Astrocyte (in vitro differentiated cells and primary cell): ENCODE data around the gene CD48. TPM values are rescaled to one million over a fixed set of nuclear protein-coding genes. Genes with fewer than 3 reads are reported as not detected.

ENCODE experiments used
- DNase-seq: peaks from one replicate; pipeline ENCODE4 v3.0.0-alpha.2; 2010; ENCODE audit warnings: low read depth
- FAIRE-seq: peaks from 2 replicates; lab custom pipeline; 2011; peaks lifted over from hg19 to GRCh38; lab: Jason Lieb, UNC
- H2AFZ ChIP-seq: 2 replicates; pipeline ENCODE4 v1.6.0; 2012; ENCODE audit warnings: low read depth, low read length, inconsistent platforms
- H3K27ac ChIP-seq: 2 replicates; pipeline ENCODE4 v1.5.1; 2011; ENCODE audit warnings: low read depth, low read length, inconsistent platforms
- H3K27me3 ChIP-seq: 2 replicates; pipeline ENCODE4 v1.6.0; 2011; ENCODE audit warnings: low read length, inconsistent platforms; ENCODE audit not compliant: insufficient read depth
- H3K36me3 ChIP-seq: 2 replicates; pipeline ENCODE4 v1.5.1; 2011; ENCODE audit warnings: low read length, inconsistent platforms; ENCODE audit not compliant: insufficient read depth
- H3K4me1 ChIP-seq: 2 replicates; pipeline ENCODE4 v1.5.1; 2011; ENCODE audit warnings: low read length, inconsistent platforms; ENCODE audit not compliant: insufficient read depth
- H3K4me2 ChIP-seq: 2 replicates; pipeline ENCODE4 v1.6.0; 2012; ENCODE audit warnings: low read length, inconsistent platforms
- H3K4me3 ChIP-seq: 2 replicates; pipeline ENCODE4 v1.5.1; 2011; ENCODE audit warnings: low read depth, mild to moderate bottlenecking, low read length, inconsistent platforms; ENCODE audit not compliant: insufficient read depth
- H3K79me2 ChIP-seq: 2 replicates; pipeline ENCODE4 v1.6.0; 2012; ENCODE audit warnings: mild to moderate bottlenecking, low read length, inconsistent platforms; ENCODE audit not compliant: insufficient read depth
- H3K9ac ChIP-seq: 2 replicates; pipeline ENCODE4 v1.6.0; 2012; ENCODE audit warnings: mild to moderate bottlenecking, low read length, inconsistent platforms
- H3K9me3 ChIP-seq: 2 replicates; pipeline ENCODE4 v1.5.1; 2012; ENCODE audit warnings: low read depth, mild to moderate bottlenecking, low read length, inconsistent platforms; ENCODE audit not compliant: insufficient read depth
- H4K20me1 ChIP-seq: 2 replicates; pipeline ENCODE4 v1.6.0; 2012; ENCODE audit warnings: low read length, inconsistent platforms; ENCODE audit not compliant: insufficient read depth
- H3K27ac Mint-ChIP-seq: one replicate; pipeline ENCODE4 v1.8.0; 2021; ENCODE audit warnings: mild to moderate bottlenecking, mixed read lengths; ENCODE audit not compliant: unreplicated experiment
- H3K27me3 Mint-ChIP-seq: one replicate; pipeline ENCODE4 v1.8.0; 2021; ENCODE audit warnings: low read depth, mixed read lengths; ENCODE audit not compliant: unreplicated experiment
- H3K36me3 Mint-ChIP-seq: one replicate; pipeline ENCODE4 v1.8.0; 2021; ENCODE audit warnings: low read depth, mixed read lengths; ENCODE audit not compliant: unreplicated experiment
- H3K4me1 Mint-ChIP-seq: one replicate; pipeline ENCODE4 v1.8.0; 2021; ENCODE audit warnings: low read depth, mixed read lengths; ENCODE audit not compliant: unreplicated experiment
- H3K4me3 Mint-ChIP-seq: one replicate; pipeline ENCODE4 v1.8.0; 2021; ENCODE audit warnings: mild to moderate bottlenecking, moderate library complexity, mixed read lengths; ENCODE audit not compliant: unreplicated experiment
- H3K9me3 Mint-ChIP-seq: one replicate; pipeline ENCODE4 v1.8.0; 2021; ENCODE audit warnings: mild to moderate bottlenecking, mixed read lengths; ENCODE audit not compliant: unreplicated experiment
- EZH2 ChIP-seq: IDR thresholded peaks from 2 replicates; pipeline ENCODE4 v1.6.1; 2012; ENCODE audit warnings: mild to moderate bottlenecking, low read length, inconsistent platforms; ENCODE audit not compliant: insufficient read depth
- total RNA-seq: library from RNA; stranded (reverse); gene quantifications from 2 replicates; pipeline ENCODE4 v1.2.1, GENCODE V29; 2021
- TF ChIP-seq, protein P1 (sequence below): IDR thresholded peaks from 2 replicates; pipeline ENCODE4 v1.5.1; 2011; ENCODE audit warnings: low read depth, mild to moderate bottlenecking, inconsistent platforms, low read length, moderate library complexity; ENCODE audit not compliant: insufficient read depth

The CD48 gene
- total RNA-seq, 1 donor from 2014 or later, result not detected

DNA sequence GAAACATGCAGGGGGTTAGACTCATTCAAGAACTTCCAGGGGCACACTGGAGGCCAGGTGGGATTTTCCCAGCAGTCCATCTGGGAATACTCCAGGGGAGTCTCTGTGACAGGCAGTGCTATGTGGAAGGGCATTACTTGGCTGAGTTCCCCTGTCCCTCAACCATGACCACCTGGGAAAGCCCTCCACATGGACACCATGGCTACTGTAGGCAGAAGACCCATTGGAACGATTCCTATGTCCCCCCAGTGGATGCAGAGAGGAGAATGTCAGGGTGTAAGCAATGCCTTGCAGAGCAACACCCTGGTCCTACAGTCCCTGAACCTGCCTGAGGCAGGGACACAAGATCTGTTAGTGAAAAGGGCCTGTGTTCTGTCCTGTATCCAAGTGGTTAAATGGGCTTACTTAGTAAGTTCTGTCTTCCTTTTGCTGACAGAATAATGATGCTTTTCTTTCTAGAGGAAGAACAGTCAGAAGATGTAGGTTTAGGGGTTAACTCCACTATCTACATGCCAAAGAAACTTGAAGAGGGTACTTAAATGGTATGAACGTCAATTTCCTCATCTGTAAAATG, 78.2 kb downstream of the CD48 start:
- Histone ChIP-seq H3K27me3 (no peaks in the 10 kb centered on the region), H3K9ac (no peak overlapping the region), H3K4me1 (no peaks in the 10 kb centered on the region), H2AFZ (no peak overlapping the region), H3K79me2 (no peaks in the 10 kb centered on the region), H3K36me3 (no peaks in the 10 kb centered on the region), H4K20me1 (no peaks in the 10 kb centered on the region), H3K4me3 (no peak overlapping the region), H3K9me3 (no peaks in the 10 kb centered on the region), H3K4me2 (no peak overlapping the region), H3K27ac (no peak overlapping the region)
- H3K9me3 Mint-ChIP-seq, result peaks cover 2% of the 10 kb centered on the region
- FAIRE-seq (no peak), DNase-seq (no peak)
- H3K36me3 Mint-ChIP-seq, result no peaks in the 10 kb centered on the region
- no peaks in the 10 kb centered on the region for H3K27me3 Mint-ChIP-seq
- H3K4me3 Mint-ChIP-seq, result no peak overlapping the region
- peaks cover 23% of the 10 kb centered on the region for H3K4me1 Mint-ChIP-seq
- no peak for TF ChIP-seq EZH2
- TF ChIP-seq, protein P1, sequence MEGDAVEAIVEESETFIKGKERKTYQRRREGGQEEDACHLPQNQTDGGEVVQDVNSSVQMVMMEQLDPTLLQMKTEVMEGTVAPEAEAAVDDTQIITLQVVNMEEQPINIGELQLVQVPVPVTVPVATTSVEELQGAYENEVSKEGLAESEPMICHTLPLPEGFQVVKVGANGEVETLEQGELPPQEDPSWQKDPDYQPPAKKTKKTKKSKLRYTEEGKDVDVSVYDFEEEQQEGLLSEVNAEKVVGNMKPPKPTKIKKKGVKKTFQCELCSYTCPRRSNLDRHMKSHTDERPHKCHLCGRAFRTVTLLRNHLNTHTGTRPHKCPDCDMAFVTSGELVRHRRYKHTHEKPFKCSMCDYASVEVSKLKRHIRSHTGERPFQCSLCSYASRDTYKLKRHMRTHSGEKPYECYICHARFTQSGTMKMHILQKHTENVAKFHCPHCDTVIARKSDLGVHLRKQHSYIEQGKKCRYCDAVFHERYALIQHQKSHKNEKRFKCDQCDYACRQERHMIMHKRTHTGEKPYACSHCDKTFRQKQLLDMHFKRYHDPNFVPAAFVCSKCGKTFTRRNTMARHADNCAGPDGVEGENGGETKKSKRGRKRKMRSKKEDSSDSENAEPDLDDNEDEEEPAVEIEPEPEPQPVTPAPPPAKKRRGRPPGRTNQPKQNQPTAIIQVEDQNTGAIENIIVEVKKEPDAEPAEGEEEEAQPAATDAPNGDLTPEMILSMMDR, result no peak
- H3K27ac Mint-ChIP-seq, result no peak overlapping the region

DNA sequence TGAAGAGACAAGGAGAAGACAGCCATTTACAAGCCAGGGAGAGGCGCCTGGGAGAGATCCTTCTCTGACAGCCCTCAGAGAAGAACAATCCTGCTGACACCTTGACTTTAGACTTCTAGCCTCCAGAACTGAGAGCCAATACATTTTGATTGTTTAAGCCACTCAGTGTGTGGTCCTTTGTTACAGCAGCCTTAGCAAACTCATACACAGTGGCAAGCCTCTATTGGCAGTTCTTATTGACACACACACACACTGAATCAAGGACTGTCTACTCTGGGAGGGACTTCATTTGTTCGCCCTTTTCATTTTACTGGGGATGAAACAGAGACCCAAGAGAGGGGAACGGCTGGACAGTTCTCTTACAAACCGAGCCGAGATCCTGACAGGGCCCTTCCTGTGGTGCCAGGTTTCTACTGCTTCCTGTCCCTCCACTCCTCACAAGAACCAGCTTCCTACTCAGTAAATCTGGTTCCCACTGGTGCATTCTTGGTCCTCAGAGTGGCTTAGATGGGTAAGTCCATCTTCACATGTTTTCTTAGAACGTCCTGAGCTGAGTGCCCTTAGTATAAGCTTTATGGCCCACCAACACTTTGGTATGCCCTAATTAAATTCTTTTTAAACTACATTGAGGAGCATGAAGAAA, 79.5 kb downstream of the CD48 start:
- no peak overlapping the region for H3K4me3 ChIP-seq
- no peaks in the 10 kb centered on the region for H4K20me1 ChIP-seq
- H3K4me1 Mint-ChIP-seq, result peaks cover 11% of the 10 kb centered on the region
- no peaks in the 10 kb centered on the region for H3K79me2 ChIP-seq
- no peak overlapping the region for H3K27ac Mint-ChIP-seq
- H3K4me3 Mint-ChIP-seq, result no peak overlapping the region
- H3K9me3 ChIP-seq, result no peaks in the 10 kb centered on the region
- no peaks in the 10 kb centered on the region for H3K36me3 Mint-ChIP-seq
- H3K4me2 ChIP-seq, result no peak overlapping the region
- H3K27me3 Mint-ChIP-seq, result no peaks in the 10 kb centered on the region
- no peaks in the 10 kb centered on the region for H3K27me3 ChIP-seq
- no peak overlapping the region for H3K27ac ChIP-seq
- TF ChIP-seq, protein P1, result no peak
- no peak for TF ChIP-seq EZH2
- FAIRE-seq (no peak), DNase-seq (no peak)
- peaks cover 2% of the 10 kb centered on the region for H3K9me3 Mint-ChIP-seq
- no peaks in the 10 kb centered on the region for H3K4me1 ChIP-seq
- no peak overlapping the region for H2AFZ ChIP-seq
- H3K36me3 ChIP-seq, result no peaks in the 10 kb centered on the region
- no peak overlapping the region for H3K9ac ChIP-seq
